NB4 (cell line): Measurements from ENCODE around the gene ELK4.

ENCODE experiments used
- POLR2A ChIP-seq: IDR thresholded peaks from 2 replicates; pipeline ENCODE4 v1.6.1; 2011; ENCODE audit warnings: mild to moderate bottlenecking; ENCODE audit not compliant: insufficient read length; ENCODE audit errors: extremely low read depth
- TF ChIP-seq, protein P1 (sequence below): IDR thresholded peaks from one replicate; pipeline ENCODE4 v1.5.1; 2012; ENCODE audit warnings: low read depth, low read length

DNA sequence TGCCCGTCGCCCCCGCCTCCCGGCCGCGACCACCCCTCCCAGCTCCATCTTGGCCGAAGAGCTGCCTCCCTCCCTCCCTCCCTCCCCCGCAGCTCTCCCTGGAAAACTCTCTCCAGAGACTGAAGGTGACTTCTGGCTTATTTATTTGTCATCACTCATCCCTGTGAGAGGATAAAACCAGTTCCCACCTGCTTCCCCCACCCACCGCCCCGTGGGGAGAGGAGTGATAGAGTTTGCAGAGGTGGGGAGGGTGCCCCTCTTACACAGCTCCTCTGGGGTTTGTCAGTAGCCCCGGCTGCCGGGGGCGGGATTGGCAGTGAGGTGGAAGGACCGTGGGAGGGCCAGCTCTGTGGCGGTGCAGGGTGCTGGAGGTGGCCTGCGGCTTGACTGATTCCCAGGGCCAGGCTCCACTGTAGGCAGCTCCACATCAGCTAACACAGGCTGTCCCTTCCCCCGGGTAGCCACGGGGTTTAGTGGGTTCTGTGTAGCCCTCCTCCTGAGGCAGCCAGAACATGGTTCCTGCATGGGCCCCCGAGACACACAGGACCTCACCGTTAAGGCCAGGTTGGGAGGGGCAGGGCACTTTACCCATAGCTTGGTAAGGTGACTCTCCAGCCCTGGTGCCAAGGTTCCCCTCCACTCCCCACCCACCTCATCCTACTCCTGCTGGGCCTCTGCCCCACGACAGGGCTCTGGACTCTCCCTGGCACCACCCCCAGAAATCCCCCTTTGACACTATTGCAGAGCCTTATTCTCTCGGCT, 62.2 kb downstream of the ELK4 start:
- TF ChIP-seq, protein P1, sequence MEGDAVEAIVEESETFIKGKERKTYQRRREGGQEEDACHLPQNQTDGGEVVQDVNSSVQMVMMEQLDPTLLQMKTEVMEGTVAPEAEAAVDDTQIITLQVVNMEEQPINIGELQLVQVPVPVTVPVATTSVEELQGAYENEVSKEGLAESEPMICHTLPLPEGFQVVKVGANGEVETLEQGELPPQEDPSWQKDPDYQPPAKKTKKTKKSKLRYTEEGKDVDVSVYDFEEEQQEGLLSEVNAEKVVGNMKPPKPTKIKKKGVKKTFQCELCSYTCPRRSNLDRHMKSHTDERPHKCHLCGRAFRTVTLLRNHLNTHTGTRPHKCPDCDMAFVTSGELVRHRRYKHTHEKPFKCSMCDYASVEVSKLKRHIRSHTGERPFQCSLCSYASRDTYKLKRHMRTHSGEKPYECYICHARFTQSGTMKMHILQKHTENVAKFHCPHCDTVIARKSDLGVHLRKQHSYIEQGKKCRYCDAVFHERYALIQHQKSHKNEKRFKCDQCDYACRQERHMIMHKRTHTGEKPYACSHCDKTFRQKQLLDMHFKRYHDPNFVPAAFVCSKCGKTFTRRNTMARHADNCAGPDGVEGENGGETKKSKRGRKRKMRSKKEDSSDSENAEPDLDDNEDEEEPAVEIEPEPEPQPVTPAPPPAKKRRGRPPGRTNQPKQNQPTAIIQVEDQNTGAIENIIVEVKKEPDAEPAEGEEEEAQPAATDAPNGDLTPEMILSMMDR, result no peak
- TF ChIP-seq POLR2A, result no peak
